ENCODE measurements around the gene LCE5A. TPM values are rescaled to one million over a fixed set of nuclear protein-coding genes. Genes with fewer than 3 reads are reported as not detected.

The LCE5A gene
- total RNA-seq, 1 experiment from 2014 or later = not detected

GRCh38 chr1:152525080-152525641 lies 14.6 kb downstream of the LCE5A start:
- peaks cover 2% of the 10 kb centered on the region for H3K27me3 ChIP-seq (ENCODE audit: control insufficient read depth, insufficient read depth, low read length)
- BruUV-seq (replicated peaks) = no TSS peak
- DNase-seq (ENCODE audit: low read depth, low spot score) (no peak), ATAC-seq (no peak)
- in situ Hi-C loops (cut with HindIII; ENCODE audit: low pct_unique_long_range_greater_than_20kb, low sequenced_read_pairs) (no loop called here), intact Hi-C loops (cut with micrococcal nuclease; ENCODE audit: unreplicated experiment) (no loop called here)
- TF ChIP-seq TCF7L2 (IDR thresholded peaks at IDR 0.05; ENCODE audit: low read depth, low read length) = no peak
- no peak for TF ChIP-seq REST (IDR thresholded peaks at IDR 0.05; ENCODE audit: insufficient read depth in 1 of 2, low read depth in 2 of 2, low read length in 1 of 2)
- TF ChIP-seq POLR2AphosphoS5 (IDR thresholded peaks at IDR 0.05; ENCODE audit: low read depth, low read length) = no peak
- no peak for TF ChIP-seq SIN3A (IDR thresholded peaks at IDR 0.05; ENCODE audit: borderline replicate concordance, insufficient read depth, low read depth, low read length)
- TF ChIP-seq, protein P1, sequence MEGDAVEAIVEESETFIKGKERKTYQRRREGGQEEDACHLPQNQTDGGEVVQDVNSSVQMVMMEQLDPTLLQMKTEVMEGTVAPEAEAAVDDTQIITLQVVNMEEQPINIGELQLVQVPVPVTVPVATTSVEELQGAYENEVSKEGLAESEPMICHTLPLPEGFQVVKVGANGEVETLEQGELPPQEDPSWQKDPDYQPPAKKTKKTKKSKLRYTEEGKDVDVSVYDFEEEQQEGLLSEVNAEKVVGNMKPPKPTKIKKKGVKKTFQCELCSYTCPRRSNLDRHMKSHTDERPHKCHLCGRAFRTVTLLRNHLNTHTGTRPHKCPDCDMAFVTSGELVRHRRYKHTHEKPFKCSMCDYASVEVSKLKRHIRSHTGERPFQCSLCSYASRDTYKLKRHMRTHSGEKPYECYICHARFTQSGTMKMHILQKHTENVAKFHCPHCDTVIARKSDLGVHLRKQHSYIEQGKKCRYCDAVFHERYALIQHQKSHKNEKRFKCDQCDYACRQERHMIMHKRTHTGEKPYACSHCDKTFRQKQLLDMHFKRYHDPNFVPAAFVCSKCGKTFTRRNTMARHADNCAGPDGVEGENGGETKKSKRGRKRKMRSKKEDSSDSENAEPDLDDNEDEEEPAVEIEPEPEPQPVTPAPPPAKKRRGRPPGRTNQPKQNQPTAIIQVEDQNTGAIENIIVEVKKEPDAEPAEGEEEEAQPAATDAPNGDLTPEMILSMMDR (IDR thresholded peaks at IDR 0.05) = no peak
- no peaks in the 10 kb centered on the region for H3K36me3 ChIP-seq (ENCODE audit: control insufficient read depth, insufficient read depth, low read length)
- no peaks in the 10 kb centered on the region; the same call in 1 of the 2 replicates for H3K9me3 ChIP-seq (ENCODE audit: control insufficient read depth, insufficient read depth, low read depth, low read length)
- H3K27ac ChIP-seq (ENCODE audit: low read length) = no peak overlapping the region
- H3K4me3 ChIP-seq (ENCODE audit: low read depth in 2 of 2, low read length in 2 of 2) = no peak overlapping the region
- CTCF ChIA-PET = no interaction called here
- no peaks in the 10 kb centered on the region for H3K4me1 ChIP-seq (ENCODE audit: control insufficient read depth, insufficient read depth, low read length)
- POLR2A ChIA-PET = no interaction called here

- Histone ChIP-seq H3K4me1 (ENCODE audit: control insufficient read depth, insufficient read depth, low read length) (no peaks in the 10 kb centered on the region), H3K27me3 (ENCODE audit: control insufficient read depth, insufficient read depth, low read length) (peaks cover 4% of the 10 kb centered on the region; the same call in 1 of the 2 replicates), H3K9me3 (ENCODE audit: control insufficient read depth, insufficient read depth, low read depth, low read length) (no peaks in the 10 kb centered on the region), H3K4me3 (ENCODE audit: low read depth in 2 of 2, low read length in 2 of 2) (no peak overlapping the region), H3K36me3 (ENCODE audit: control insufficient read depth, insufficient read depth, low read length) (no peaks in the 10 kb centered on the region), H3K27ac (ENCODE audit: low read length) (no peak overlapping the region)
- ATAC-seq (peak; percentile 75), DNase-seq (ENCODE audit: low read depth, low spot score) (peak; percentile 33)
- ChIA-PET POLR2A (no interaction called here), CTCF (interaction anchor here (1.2 kb wide), 1 partner anchor 36 kb away, joined by 7 read pairs; no protein-coding TSS in a partner anchor)
- no peak for TF ChIP-seq SIN3A (IDR thresholded peaks at IDR 0.05; ENCODE audit: borderline replicate concordance, insufficient read depth, low read depth, low read length)
- TF ChIP-seq, protein P1 (IDR thresholded peaks at IDR 0.05) = peak; percentile 90
- BruUV-seq (replicated peaks) = no TSS peak
- intact Hi-C loops (cut with micrococcal nuclease; ENCODE audit: unreplicated experiment) = loop anchor here (2.0 kb wide), 2 partner anchors 37 to 47 kb away; no protein-coding TSS in a partner anchor
- in situ Hi-C loops (cut with HindIII; ENCODE audit: low pct_unique_long_range_greater_than_20kb, low sequenced_read_pairs) = no loop called here
Observed at GRCh38 chr1:152533327-152533938, 22.8 kb downstream of the LCE5A start.
